CD4-positive, alpha-beta T cell treated with Interleukin-10 for 1 hour (primary cell): ENCODE results near the gene C2CD4C.
"Not testable (repeated sequence)": the region's sequence is repeated elsewhere in the genome, so short reads cannot be mapped to it uniquely, and the experiment has no call there.

Source experiments
- DNase-seq: peaks from one replicate; pipeline ENCODE4 v3.0.0-alpha.2; 2020

The C2CD4C gene

GRCh38 chr19:362154-362553, 46.8 kb downstream of the C2CD4C start:
- no peak for DNase-seq

- DNase-seq: no peak
These were observed 49.4 kb downstream of the C2CD4C start for GRCh38 chr19:359653-359925.

DNA sequence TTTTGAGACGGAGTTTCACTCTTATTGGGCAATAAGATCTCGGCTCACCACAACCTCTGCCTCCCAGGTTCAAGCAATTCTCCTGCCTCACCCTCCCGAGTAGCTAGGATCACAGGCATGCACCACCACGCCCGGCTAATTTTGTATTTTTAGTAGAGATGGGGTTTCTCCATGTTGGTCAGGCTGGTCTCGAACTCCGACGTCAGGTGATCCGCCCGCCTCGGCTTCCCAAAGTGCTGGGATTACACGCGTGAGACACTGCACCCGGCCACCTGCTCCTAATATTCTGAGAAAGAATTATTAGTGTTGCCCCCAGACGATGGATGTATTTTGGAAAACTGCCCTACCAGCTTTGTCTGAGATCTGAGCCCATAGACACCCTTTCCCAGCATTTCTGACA, 53.4 kb downstream of the C2CD4C start:
- not testable (repeated sequence) for DNase-seq
